GM12878 (cell line): ENCODE results near the gene POFUT2. TPM values are rescaled to one million over a fixed set of nuclear protein-coding genes. Genes with fewer than 3 reads are reported as not detected.

Source experiments
- ATAC-seq: fragments of 200-7000 bp; cut with Tn5 transposase; 3 replicates; pipeline ENCODE4 v1.9.1; 2020; ENCODE audit warnings: mild to moderate bottlenecking, moderate library complexity
- BruUV-seq: library from RNA; stranded (reverse); fragments of 400-500 nt; replicated peaks from 2 replicates; lab custom pipeline; 2021; lab: Mats Ljungman, UMichigan
- CTCF ChIA-PET: fragments of 300-600 bp; sonication (Branson Sonifier 250); formaldehyde crosslinking; extraction: SDS; loops from one replicate; lab custom pipeline; 2021; ENCODE audit warnings: inconsistent platforms; lab: Yijun Ruan, JAX
- POLR2A ChIA-PET: fragments of 350-600 bp; formaldehyde crosslinking; extraction: SDS; loops from one replicate; lab custom pipeline; 2021; ENCODE audit warnings: inconsistent platforms; lab: Charles Lee
- RAD21 ChIA-PET: fragments of 300-600 bp; sonication (Branson Sonifier 250); formaldehyde crosslinking; loops from one replicate; lab custom pipeline; 2023; ENCODE audit warnings: antibody characterized with exemption; ENCODE audit not compliant: unreplicated experiment; lab: Charles Lee
- SMC1A ChIA-PET: fragments of 300-600 bp; sonication (Branson Sonifier 250); formaldehyde crosslinking; loops from one replicate; lab custom pipeline; 2023; ENCODE audit not compliant: unreplicated experiment, uncharacterized antibody; lab: Charles Lee
- DNase-seq: peaks from one replicate; pipeline ENCODE4 v3.0.0-alpha.2; 2011; ENCODE audit warnings: low read depth, low spot score
- FAIRE-seq: peaks from 3 replicates; lab custom pipeline; 2011; peaks lifted over from hg19 to GRCh38; lab: Jason Lieb, UNC
- H2AFZ ChIP-seq: 2 replicates; pipeline ENCODE4 v1.6.0; 2011; ENCODE audit warnings: low read depth, low read length, control low read depth; ENCODE audit not compliant: control insufficient read depth
- H3K27ac ChIP-seq: 2 replicates; pipeline ENCODE4 v1.5.1; 2011; ENCODE audit warnings: control low read depth; ENCODE audit not compliant: control insufficient read depth, insufficient read depth
- H3K27me3 ChIP-seq, 2 experiments: replicated peaks in 1 of 2; 2 replicates each; pipeline versions ENCODE4 v1.6.0 to v1.6.1; 2011; ENCODE audit warnings: low read length in 1 of 2; ENCODE audit not compliant: control insufficient read depth in 2 of 2, insufficient read depth in 2 of 2
- H3K36me3 ChIP-seq, 2 experiments: 2 replicates each; pipeline ENCODE4 v1.5.1; 2011; ENCODE audit warnings: low read length in 1 of 2; ENCODE audit not compliant: control insufficient read depth in 2 of 2, insufficient read depth in 2 of 2
- H3K4me1 ChIP-seq: 2 replicates; pipeline ENCODE4 v1.6.1; 2011; ENCODE audit warnings: mild to moderate bottlenecking, low read length, moderate library complexity, mixed read lengths; ENCODE audit not compliant: control insufficient read depth, insufficient read depth
- H3K4me2 ChIP-seq: 2 replicates; pipeline ENCODE4 v1.6.0; 2011; ENCODE audit warnings: control low read depth; ENCODE audit not compliant: control insufficient read depth, insufficient read depth
- H3K4me3 ChIP-seq: fragments of 200-600 bp; sonication (generic); 2 replicates; pipeline ENCODE4 v1.5.1; 2016
- H3K79me2 ChIP-seq: 2 replicates; pipeline ENCODE4 v1.6.0; 2011; ENCODE audit warnings: low read length; ENCODE audit not compliant: control insufficient read depth, insufficient read depth
- H3K9ac ChIP-seq: 2 replicates; pipeline ENCODE4 v1.8.0; 2011; ENCODE audit warnings: low read length, control low read depth, mixed read lengths; ENCODE audit not compliant: control insufficient read depth, insufficient read depth
- H3K9me3 ChIP-seq: replicated peaks from 3 replicates; pipeline ENCODE4 v1.5.1; 2011; ENCODE audit warnings: mild to moderate bottlenecking, low read length; ENCODE audit not compliant: control insufficient read depth, insufficient read depth
- H4K20me1 ChIP-seq: 2 replicates; pipeline ENCODE4 v1.6.0; 2011; ENCODE audit not compliant: control insufficient read depth, insufficient read depth
- CBX5 ChIP-seq: sonication (generic); IDR thresholded peaks from 2 replicates; pipeline ENCODE4 v1.6.1; 2016; ENCODE audit warnings: low read depth, moderate library complexity, mild to moderate bottlenecking, inconsistent platforms
- CHD1 ChIP-seq: IDR thresholded peaks from 2 replicates; pipeline ENCODE4 v1.6.1; 2012; ENCODE audit warnings: low read depth, low read length, improper control_type of control experiment
- CREB1 ChIP-seq: IDR thresholded peaks from 2 replicates; pipeline ENCODE4 v1.6.1; 2012; ENCODE audit warnings: low read depth, mild to moderate bottlenecking, inconsistent platforms
- DPF2 ChIP-seq: fragments of 450-650 bp; IDR thresholded peaks from 2 replicates; pipeline ENCODE4 v1.6.1; 2017; ENCODE audit warnings: mild to moderate bottlenecking
- FOXM1 ChIP-seq: IDR thresholded peaks from 2 replicates; pipeline ENCODE4 v1.6.1; 2012; ENCODE audit warnings: low read depth, mild to moderate bottlenecking, inconsistent platforms, low read length, moderate library complexity
- HCFC1 ChIP-seq: fragments of 150-350 bp; IDR thresholded peaks from 2 replicates; pipeline ENCODE4 v1.6.1; 2014; ENCODE audit warnings: low read length
- IRF4 ChIP-seq: IDR thresholded peaks from 2 replicates; pipeline ENCODE4 v1.6.1; 2011; ENCODE audit warnings: low read depth, low read length
- JUND ChIP-seq: IDR thresholded peaks from 2 replicates; pipeline ENCODE4 v1.6.1; 2012; ENCODE audit warnings: low read depth, mild to moderate bottlenecking, low read length, improper control_type of control experiment, moderate library complexity
- MYB ChIP-seq: fragments of 150-350 bp; IDR thresholded peaks from 2 replicates; pipeline ENCODE4 v1.6.1; 2014; ENCODE audit warnings: mild to moderate bottlenecking, low read depth, low read length, borderline replicate concordance
- NFYA ChIP-seq: IDR thresholded peaks from 2 replicates; pipeline ENCODE4 v1.6.1; 2011; ENCODE audit warnings: low read depth, mild to moderate bottlenecking, low read length, improper control_type of control experiment, borderline replicate concordance
- NFYB ChIP-seq: IDR thresholded peaks from 2 replicates; pipeline ENCODE4 v1.6.1; 2011; ENCODE audit warnings: low read depth, mild to moderate bottlenecking, low read length, improper control_type of control experiment, moderate library complexity; ENCODE audit not compliant: insufficient read depth
- POLR2AphosphoS5 ChIP-seq: IDR thresholded peaks from 2 replicates; pipeline ENCODE4 v1.6.1; 2011; ENCODE audit warnings: mild to moderate bottlenecking, low read length, inconsistent platforms
- POU2F2 ChIP-seq: IDR thresholded peaks from 3 replicates; pipeline ENCODE4 v1.6.1; 2011; ENCODE audit warnings: low read depth, mild to moderate bottlenecking, low read length, borderline replicate concordance
- RELB ChIP-seq: fragments of 450-650 bp; IDR thresholded peaks from 2 replicates; pipeline ENCODE4 v1.6.1; 2017; ENCODE audit warnings: low read depth, mild to moderate bottlenecking, moderate library complexity
- SUZ12 ChIP-seq: fragments of 200-600 bp; sonication (generic); IDR thresholded peaks from one replicate; pipeline ENCODE4 v1.6.1; 2018; ENCODE audit warnings: antibody characterized with exemption, mild to moderate bottlenecking; ENCODE audit not compliant: unreplicated experiment
- WRNIP1 ChIP-seq: IDR thresholded peaks from 2 replicates; pipeline ENCODE4 v1.6.1; 2011; ENCODE audit warnings: low read depth, low read length, improper control_type of control experiment, borderline replicate concordance
- ZNF384 ChIP-seq: IDR thresholded peaks from 2 replicates; pipeline ENCODE4 v1.6.1; 2012; ENCODE audit warnings: low read depth, mild to moderate bottlenecking, low read length, improper control_type of control experiment, borderline replicate concordance
- ZNF622 ChIP-seq: fragments of 450-650 bp; IDR thresholded peaks from 2 replicates; pipeline ENCODE4 v1.6.1; 2017; ENCODE audit warnings: mild to moderate bottlenecking, inconsistent platforms
- WGBS: methylation state at CpG from one replicate; pipeline ENCODE4 v1.1.6; 2016; ENCODE audit warnings: low lambda C conversion rate; ENCODE audit not compliant: insufficient replicate concordance, insufficient coverage; ENCODE audit errors: missing lambda C conversion rate; 5-methylcytosine and 5-hydroxymethylcytosine counted together
- in situ Hi-C: fragments of 300-500 bp; cut with MboI; formaldehyde crosslinking; loops from 9 replicates; pipeline ENCODE4 v1.14.3; 2018; ENCODE audit warnings: mixed read lengths
- intact Hi-C: fragments of 100-400 bp; cut with micrococcal nuclease; formaldehyde crosslinking; loops from one replicate; pipeline ENCODE4 v1.14.2; 2022; ENCODE audit not compliant: unreplicated experiment
- polyA plus RNA-seq, 11 experiments: library from polyadenylated mRNA; depleted of rRNA in 4 of 11; unstranded in 6 of 11; stranded (reverse) in 5 of 11; fragments of >200 nt; fragmentation: Nextera tagmentation in 4 of 11; fragmentation: Illumina TruSeq in 1 of 11; extraction: Ambion mirVana in 4 of 11; extraction: Trizol in 1 of 11; gene quantifications; 1 replicate in 1 of 11; 2 replicates in 10 of 11; pipeline versions ENCODE4 v1.2.1 to v1.2.3, GENCODE V29; 2011 to 2016; ENCODE audit warnings: inconsistent platforms in 2 of 11, missing spikeins in 2 of 11, low read depth in 1 of 11
- total RNA-seq, 4 experiments: library from RNA; depleted of rRNA in 3 of 4; stranded (reverse); fragments of >200 nt in 3 of 4; fragmentation: Illumina TruSeq in 1 of 4; extraction: Trizol in 1 of 4; gene quantifications; 2 replicates each; pipeline versions ENCODE4 v1.2.1 to v1.2.3, GENCODE V29; 2013 to 2021
- TF ChIP-seq, protein P1 (sequence below): fragments of 150-350 bp; IDR thresholded peaks from 2 replicates; pipeline ENCODE4 v1.6.1; 2014; ENCODE audit warnings: mild to moderate bottlenecking, low read depth, low read length
- TF ChIP-seq, protein P2 (sequence below): IDR thresholded peaks from 2 replicates; pipeline ENCODE4 v1.6.1; 2012; ENCODE audit warnings: mild to moderate bottlenecking, low read depth, low read length

Gene POFUT2
- total and polyA plus RNA-seq, 10 of the 15 experiments (the other 5 are each of a cell fraction or from before 2014, with no cell fraction given): 1.2 to 15.1 (median 6.8) TPM

GRCh38 chr21:45225041-45225740 is 62.5 kb downstream of the POFUT2 start:
- ChIA-PET SMC1A (no interaction called here), RAD21 (no interaction called here), CTCF (no interaction called here), POLR2A (no interaction called here)
- BruUV-seq: no TSS peak
- no peaks in the 10 kb centered on the region for H3K36me3 ChIP-seq
- no peak for FAIRE-seq
- H3K4me2 ChIP-seq: no peak overlapping the region
- H4K20me1 ChIP-seq: 0 out of 2 replicates have a peak, but pooled peaks cover 3% of the 10 kb centered on the region
- intact Hi-C loops: no loop called here
- H2AFZ ChIP-seq: no peak overlapping the region
- no peaks in the 10 kb centered on the region; the same call in 2 of the 3 replicates for H3K9me3 ChIP-seq
- no peaks in the 10 kb centered on the region for H3K4me1 ChIP-seq
- H3K9ac ChIP-seq: no peak overlapping the region
- WGBS: 85% methylated on average over 11 of the region's 11 CpGs
- H3K27ac ChIP-seq: no peak overlapping the region
- no peak overlapping the region for H3K4me3 ChIP-seq
- ATAC-seq: no peak
- H3K27me3 ChIP-seq: no peaks in the 10 kb centered on the region
- TF ChIP-seq ZNF622 (no peak), RELB (no peak), CHD1 (no peak), IRF4 (no peak), POLR2AphosphoS5 (no peak), ZNF384 (no peak), POU2F2 (no peak), DPF2 (no peak), NFYA (no peak), FOXM1 (no peak), HCFC1 (no peak), SUZ12 (no peak), CREB1 (no peak), MYB (no peak), NFYB (no peak), CBX5 (no peak), WRNIP1 (no peak), JUND (no peak)
- TF ChIP-seq, protein P1, sequence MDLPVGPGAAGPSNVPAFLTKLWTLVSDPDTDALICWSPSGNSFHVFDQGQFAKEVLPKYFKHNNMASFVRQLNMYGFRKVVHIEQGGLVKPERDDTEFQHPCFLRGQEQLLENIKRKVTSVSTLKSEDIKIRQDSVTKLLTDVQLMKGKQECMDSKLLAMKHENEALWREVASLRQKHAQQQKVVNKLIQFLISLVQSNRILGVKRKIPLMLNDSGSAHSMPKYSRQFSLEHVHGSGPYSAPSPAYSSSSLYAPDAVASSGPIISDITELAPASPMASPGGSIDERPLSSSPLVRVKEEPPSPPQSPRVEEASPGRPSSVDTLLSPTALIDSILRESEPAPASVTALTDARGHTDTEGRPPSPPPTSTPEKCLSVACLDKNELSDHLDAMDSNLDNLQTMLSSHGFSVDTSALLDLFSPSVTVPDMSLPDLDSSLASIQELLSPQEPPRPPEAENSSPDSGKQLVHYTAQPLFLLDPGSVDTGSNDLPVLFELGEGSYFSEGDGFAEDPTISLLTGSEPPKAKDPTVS: no peak
- TF ChIP-seq, protein P2, sequence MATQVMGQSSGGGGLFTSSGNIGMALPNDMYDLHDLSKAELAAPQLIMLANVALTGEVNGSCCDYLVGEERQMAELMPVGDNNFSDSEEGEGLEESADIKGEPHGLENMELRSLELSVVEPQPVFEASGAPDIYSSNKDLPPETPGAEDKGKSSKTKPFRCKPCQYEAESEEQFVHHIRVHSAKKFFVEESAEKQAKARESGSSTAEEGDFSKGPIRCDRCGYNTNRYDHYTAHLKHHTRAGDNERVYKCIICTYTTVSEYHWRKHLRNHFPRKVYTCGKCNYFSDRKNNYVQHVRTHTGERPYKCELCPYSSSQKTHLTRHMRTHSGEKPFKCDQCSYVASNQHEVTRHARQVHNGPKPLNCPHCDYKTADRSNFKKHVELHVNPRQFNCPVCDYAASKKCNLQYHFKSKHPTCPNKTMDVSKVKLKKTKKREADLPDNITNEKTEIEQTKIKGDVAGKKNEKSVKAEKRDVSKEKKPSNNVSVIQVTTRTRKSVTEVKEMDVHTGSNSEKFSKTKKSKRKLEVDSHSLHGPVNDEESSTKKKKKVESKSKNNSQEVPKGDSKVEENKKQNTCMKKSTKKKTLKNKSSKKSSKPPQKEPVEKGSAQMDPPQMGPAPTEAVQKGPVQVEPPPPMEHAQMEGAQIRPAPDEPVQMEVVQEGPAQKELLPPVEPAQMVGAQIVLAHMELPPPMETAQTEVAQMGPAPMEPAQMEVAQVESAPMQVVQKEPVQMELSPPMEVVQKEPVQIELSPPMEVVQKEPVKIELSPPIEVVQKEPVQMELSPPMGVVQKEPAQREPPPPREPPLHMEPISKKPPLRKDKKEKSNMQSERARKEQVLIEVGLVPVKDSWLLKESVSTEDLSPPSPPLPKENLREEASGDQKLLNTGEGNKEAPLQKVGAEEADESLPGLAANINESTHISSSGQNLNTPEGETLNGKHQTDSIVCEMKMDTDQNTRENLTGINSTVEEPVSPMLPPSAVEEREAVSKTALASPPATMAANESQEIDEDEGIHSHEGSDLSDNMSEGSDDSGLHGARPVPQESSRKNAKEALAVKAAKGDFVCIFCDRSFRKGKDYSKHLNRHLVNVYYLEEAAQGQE: no peak
- in situ Hi-C loops: no loop called here
- no peak for DNase-seq
- no peaks in the 10 kb centered on the region for H3K79me2 ChIP-seq
